ENCODE data around the gene MCM9.

Gene MCM9

DNA sequence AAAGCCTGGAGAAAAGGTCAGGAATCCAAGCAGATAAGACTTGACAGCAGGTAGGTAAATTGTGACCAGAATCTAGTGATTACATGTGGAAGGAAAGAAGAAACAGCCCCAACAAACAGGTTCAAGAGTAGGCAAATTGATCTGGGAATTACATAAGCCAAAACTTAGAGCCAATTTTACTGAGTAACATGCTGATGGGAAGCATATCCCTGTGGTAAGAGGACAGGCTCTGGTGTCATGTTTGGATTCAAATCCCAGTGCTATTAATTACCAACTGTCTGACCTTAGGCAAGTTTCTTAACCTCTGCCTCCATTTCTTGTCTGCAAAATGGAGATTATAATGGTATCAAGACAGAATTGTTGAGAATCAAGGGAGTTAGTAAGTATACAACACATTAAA is 20.4 kb downstream of the MCM9 start:
- TF ChIP-seq POLR2AphosphoS5 (IDR thresholded peaks at IDR 0.05; ENCODE audit: low read depth, low read length) (no peak), TAF1 (IDR thresholded peaks at IDR 0.05; ENCODE audit: borderline replicate concordance, insufficient read depth, low read length) (no peak), SIN3A (IDR thresholded peaks at IDR 0.05; ENCODE audit: borderline replicate concordance, insufficient read depth, low read length) (no peak), FOXP2 (optimal IDR thresholded peaks at IDR 0.05; ENCODE audit: borderline replicate concordance, extremely low read depth, extremely low read length, insufficient read depth) (no peak)
- TF ChIP-seq, protein P1, sequence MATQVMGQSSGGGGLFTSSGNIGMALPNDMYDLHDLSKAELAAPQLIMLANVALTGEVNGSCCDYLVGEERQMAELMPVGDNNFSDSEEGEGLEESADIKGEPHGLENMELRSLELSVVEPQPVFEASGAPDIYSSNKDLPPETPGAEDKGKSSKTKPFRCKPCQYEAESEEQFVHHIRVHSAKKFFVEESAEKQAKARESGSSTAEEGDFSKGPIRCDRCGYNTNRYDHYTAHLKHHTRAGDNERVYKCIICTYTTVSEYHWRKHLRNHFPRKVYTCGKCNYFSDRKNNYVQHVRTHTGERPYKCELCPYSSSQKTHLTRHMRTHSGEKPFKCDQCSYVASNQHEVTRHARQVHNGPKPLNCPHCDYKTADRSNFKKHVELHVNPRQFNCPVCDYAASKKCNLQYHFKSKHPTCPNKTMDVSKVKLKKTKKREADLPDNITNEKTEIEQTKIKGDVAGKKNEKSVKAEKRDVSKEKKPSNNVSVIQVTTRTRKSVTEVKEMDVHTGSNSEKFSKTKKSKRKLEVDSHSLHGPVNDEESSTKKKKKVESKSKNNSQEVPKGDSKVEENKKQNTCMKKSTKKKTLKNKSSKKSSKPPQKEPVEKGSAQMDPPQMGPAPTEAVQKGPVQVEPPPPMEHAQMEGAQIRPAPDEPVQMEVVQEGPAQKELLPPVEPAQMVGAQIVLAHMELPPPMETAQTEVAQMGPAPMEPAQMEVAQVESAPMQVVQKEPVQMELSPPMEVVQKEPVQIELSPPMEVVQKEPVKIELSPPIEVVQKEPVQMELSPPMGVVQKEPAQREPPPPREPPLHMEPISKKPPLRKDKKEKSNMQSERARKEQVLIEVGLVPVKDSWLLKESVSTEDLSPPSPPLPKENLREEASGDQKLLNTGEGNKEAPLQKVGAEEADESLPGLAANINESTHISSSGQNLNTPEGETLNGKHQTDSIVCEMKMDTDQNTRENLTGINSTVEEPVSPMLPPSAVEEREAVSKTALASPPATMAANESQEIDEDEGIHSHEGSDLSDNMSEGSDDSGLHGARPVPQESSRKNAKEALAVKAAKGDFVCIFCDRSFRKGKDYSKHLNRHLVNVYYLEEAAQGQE (IDR thresholded peaks at IDR 0.05; ENCODE audit: insufficient read depth in 1 of 2, low read depth in 2 of 2, low read length in 2 of 2), result no peak

DNA sequence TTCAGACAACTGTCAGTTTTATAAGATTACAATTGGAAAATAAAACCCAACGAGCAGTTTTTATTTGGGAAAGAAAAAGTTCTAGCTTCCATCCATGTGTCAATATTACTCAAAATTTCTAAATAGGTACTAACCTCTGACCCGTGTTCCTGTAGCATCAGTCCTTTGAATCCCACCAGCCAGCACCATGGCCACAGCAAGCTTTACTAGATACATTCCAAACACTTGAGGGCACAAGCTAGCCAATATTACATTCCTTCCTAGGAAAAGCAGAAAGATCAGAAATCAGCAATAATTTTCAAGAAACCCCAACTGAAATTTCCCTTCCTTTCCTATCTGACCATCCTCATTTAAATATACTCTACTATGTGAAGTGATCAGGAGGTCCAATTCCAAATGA is 21.8 kb downstream of the MCM9 start:
- no peak for TF ChIP-seq FOXP2 (optimal IDR thresholded peaks at IDR 0.05; ENCODE audit: borderline replicate concordance, extremely low read depth, extremely low read length, insufficient read depth)
- TF ChIP-seq, protein P1 (IDR thresholded peaks at IDR 0.05; ENCODE audit: insufficient read depth in 1 of 2, low read depth in 2 of 2, low read length in 2 of 2), result no peak
- no peak for TF ChIP-seq SIN3A (IDR thresholded peaks at IDR 0.05; ENCODE audit: borderline replicate concordance, insufficient read depth, low read length)
- no peak for TF ChIP-seq POLR2AphosphoS5 (IDR thresholded peaks at IDR 0.05; ENCODE audit: low read depth, low read length)
- no peak for TF ChIP-seq TAF1 (IDR thresholded peaks at IDR 0.05; ENCODE audit: borderline replicate concordance, insufficient read depth, low read length)

DNA sequence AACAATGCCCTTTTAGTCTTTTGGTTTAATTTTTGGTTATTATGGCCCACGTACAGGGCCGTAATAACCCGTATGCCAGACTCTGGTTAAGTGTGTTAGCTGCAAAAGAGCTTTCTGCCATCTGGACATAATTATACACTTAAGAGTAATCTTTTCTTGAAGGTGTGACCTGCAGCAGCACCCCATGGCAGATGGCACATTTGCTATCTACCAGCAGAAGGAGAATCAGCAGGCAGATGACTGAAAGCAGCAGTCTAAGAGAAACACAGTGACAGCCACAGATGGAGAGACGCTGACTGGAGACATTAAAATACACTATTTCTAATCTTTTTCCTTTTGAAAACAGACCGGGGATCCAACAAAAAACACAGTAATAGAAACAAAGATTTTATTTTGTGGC is 22.3 kb downstream of the MCM9 start:
- TF ChIP-seq TAF1 (IDR thresholded peaks at IDR 0.05; ENCODE audit: borderline replicate concordance, insufficient read depth, low read length) (no peak), SIN3A (IDR thresholded peaks at IDR 0.05; ENCODE audit: borderline replicate concordance, insufficient read depth, low read length) (no peak), POLR2AphosphoS5 (IDR thresholded peaks at IDR 0.05; ENCODE audit: low read depth, low read length) (no peak), FOXP2 (optimal IDR thresholded peaks at IDR 0.05; ENCODE audit: borderline replicate concordance, extremely low read depth, extremely low read length, insufficient read depth) (no peak)
- TF ChIP-seq, protein P1 (IDR thresholded peaks at IDR 0.05; ENCODE audit: insufficient read depth in 1 of 2, low read depth in 2 of 2, low read length in 2 of 2), result no peak

DNA sequence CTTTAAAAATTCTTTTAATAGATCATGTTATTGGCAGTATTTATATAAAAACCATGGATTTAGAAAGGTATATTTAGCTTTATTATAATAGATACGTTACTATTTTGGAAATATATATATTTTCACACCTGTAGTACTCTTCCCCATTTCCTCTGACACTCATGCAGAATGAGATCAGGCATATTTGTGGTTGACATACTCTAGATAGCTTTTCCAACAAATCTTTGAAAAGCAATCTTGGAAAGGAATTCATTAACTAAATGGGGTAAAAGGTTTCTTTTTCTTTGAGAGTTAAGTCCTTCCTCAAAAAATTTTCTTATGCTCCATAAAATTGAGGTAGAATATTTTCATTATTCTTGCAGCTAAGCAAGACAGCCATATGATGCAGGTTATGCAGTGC is 26.5 kb downstream of the MCM9 start:
- TF ChIP-seq FOXP2 (optimal IDR thresholded peaks at IDR 0.05; ENCODE audit: borderline replicate concordance, extremely low read depth, extremely low read length, insufficient read depth) (no peak), SIN3A (IDR thresholded peaks at IDR 0.05; ENCODE audit: borderline replicate concordance, insufficient read depth, low read length) (no peak), TAF1 (IDR thresholded peaks at IDR 0.05; ENCODE audit: borderline replicate concordance, insufficient read depth, low read length) (no peak), POLR2AphosphoS5 (IDR thresholded peaks at IDR 0.05; ENCODE audit: low read depth, low read length) (no peak)
- TF ChIP-seq, protein P1 (IDR thresholded peaks at IDR 0.05; ENCODE audit: insufficient read depth in 1 of 2, low read depth in 2 of 2, low read length in 2 of 2), result no peak

DNA sequence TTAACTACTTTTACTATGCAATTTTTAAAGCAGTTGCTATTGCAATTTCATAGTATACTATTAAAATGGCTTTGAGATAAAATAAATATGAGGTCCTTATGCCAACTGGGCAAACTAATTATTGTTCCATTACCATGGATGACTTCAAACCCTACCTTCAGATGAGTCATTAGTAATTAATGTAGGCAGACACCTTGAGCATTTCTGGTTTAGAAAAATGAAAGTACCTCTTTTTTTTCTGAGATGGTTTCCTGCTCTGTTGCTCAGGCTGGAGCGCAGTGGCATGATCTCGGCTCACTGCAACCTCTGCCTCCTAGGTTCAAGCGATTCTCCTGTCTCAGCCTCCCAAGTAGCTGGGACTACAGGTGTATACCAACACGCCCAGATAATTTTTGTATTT is 29.1 kb downstream of the MCM9 start:
- TF ChIP-seq FOXP2 (optimal IDR thresholded peaks at IDR 0.05; ENCODE audit: borderline replicate concordance, extremely low read depth, extremely low read length, insufficient read depth) (no peak), SIN3A (IDR thresholded peaks at IDR 0.05; ENCODE audit: borderline replicate concordance, insufficient read depth, low read length) (no peak), POLR2AphosphoS5 (IDR thresholded peaks at IDR 0.05; ENCODE audit: low read depth, low read length) (no peak)
